BJ (cell line): ENCODE measurements around the gene SOX15. TPM values are rescaled to one million over a fixed set of nuclear protein-coding genes. Genes with fewer than 3 reads are reported as not detected.
A peak's percentile ranks its signal among the peaks of the same experiment; 100 is the strongest.

Source experiments
- CTCF ChIA-PET: fragments of 350-600 bp; formaldehyde crosslinking; extraction: SDS; loops from one replicate; lab custom pipeline; 2021; ENCODE audit warnings: antibody characterized with exemption, inconsistent platforms; lab: Yijun Ruan, JAX
- POLR2A ChIA-PET: fragments of 300-600 bp; sonication (Branson Sonifier 250); formaldehyde crosslinking; extraction: SDS; loops from one replicate; lab custom pipeline; 2021; ENCODE audit warnings: antibody characterized with exemption; lab: Charles Lee
- DNase-seq: peaks from one replicate; pipeline ENCODE4 v3.0.0-alpha.2; 2011; ENCODE audit warnings: low read depth
- H3K27me3 ChIP-seq: 2 replicates; pipeline ENCODE4 v1.6.0; 2011; ENCODE audit warnings: low read length; ENCODE audit not compliant: control insufficient read depth, insufficient read depth
- H3K36me3 ChIP-seq: 2 replicates; pipeline ENCODE4 v1.5.1; 2011; ENCODE audit warnings: low read length; ENCODE audit not compliant: control insufficient read depth, insufficient read depth
- H3K4me3 ChIP-seq: 2 replicates; pipeline ENCODE4 v1.5.1; 2011; ENCODE audit warnings: low read depth, mild to moderate bottlenecking, control low read depth, low read length
- CTCF ChIP-seq: IDR thresholded peaks from 2 replicates; pipeline ENCODE4 v1.5.1; 2011; ENCODE audit warnings: low read depth, mild to moderate bottlenecking, control low read depth, inconsistent platforms, low read length, moderate library complexity; ENCODE audit not compliant: insufficient read depth
- polyA plus RNA-seq: library from polyadenylated mRNA; depleted of rRNA; stranded (reverse); fragments of >200 nt; gene quantifications from 2 replicates; pipeline ENCODE4 v1.2.3, GENCODE V29; 2011

The SOX15 gene
- polyA plus RNA-seq, 1 experiment, result 0.34 TPM

- DNase-seq, result no peak
- POLR2A ChIA-PET, result no interaction called here
- no peak for TF ChIP-seq CTCF
- Histone ChIP-seq H3K4me3 (no peak overlapping the region), H3K36me3 (no peaks in the 10 kb centered on the region), H3K27me3 (no peaks in the 10 kb centered on the region)
- CTCF ChIA-PET, result interaction anchor here (0.5 to 7.9 kb wide), 19 partner anchors 10 to 117 kb away, joined by 3 to 91 read pairs (median 4); partner anchors contain the start of genes ATP1B2, DNAH2, FXR2 and SOX15
Measured at GRCh38 chr17:7631398-7632380, 41.8 kb upstream of the SOX15 start.

GRCh38 chr17:7629939-7630571 lies 40.2 kb upstream of the SOX15 start, which contains the start of gene SHBG:
TSS of gene SHBG (plus strand) at chr17:7630135. CDS start at chr17:7630173, 38 bp downstream.
- CTCF ChIA-PET, result interaction anchor here (7.9 kb wide), 1 partner anchor 56 kb away, joined by 91 read pairs; the partner anchor contains the start of genes TP53 and WRAP53
- no peak for DNase-seq
- H3K4me3 ChIP-seq, result no peak within 1 kb of the TSS
- POLR2A ChIA-PET, result no interaction called here
- H3K27me3 ChIP-seq, result no peaks in the 10 kb centered on the region
- no peak for TF ChIP-seq CTCF
- H3K36me3 ChIP-seq, result no peaks in the 10 kb centered on the region

- H3K36me3 ChIP-seq, result no peaks in the 10 kb centered on the region
- ChIA-PET POLR2A (interaction anchor here (0.5 kb wide), 1 partner anchor 11 kb away, joined by 3 read pairs; no protein-coding TSS in a partner anchor), CTCF (interaction anchor here (0.7 to 3.1 kb wide), 9 partner anchors 9 to 190 kb away, joined by 3 to 28 read pairs (median 3); partner anchors contain the start of genes FXR2, SENP3, SOX15 and TP53)
- DNase-seq, result peak; percentile 60
- TF ChIP-seq CTCF, result no peak
- H3K4me3 ChIP-seq, result peak within 1 kb of the TSS; percentile 57
- H3K27me3 ChIP-seq, result no peaks in the 10 kb centered on the region
Measured at GRCh38 chr17:7627250-7628121, 37.6 kb upstream of the SOX15 start, which contains the start of gene SAT2. TSS of gene SAT2 (minus strand) at chr17:7627821. CDS start at chr17:7627635, 186 bp downstream.

- no peaks in the 10 kb centered on the region for H3K27me3 ChIP-seq
- CTCF ChIA-PET, result interaction anchor here (0.7 to 3.1 kb wide), 9 partner anchors 9 to 190 kb away, joined by 3 to 28 read pairs (median 3); partner anchors contain the start of genes FXR2, SENP3, SOX15 and TP53
- no peaks in the 10 kb centered on the region for H3K36me3 ChIP-seq
- DNase-seq, result no peak
- TF ChIP-seq CTCF, result no peak
- POLR2A ChIA-PET, result no interaction called here
- peak overlapping the region; percentile 57 for H3K4me3 ChIP-seq
Measured at GRCh38 chr17:7626956-7627249, 37.0 kb upstream of the SOX15 start.
